Measurements from ENCODE around the gene SHE. TPM values are rescaled to one million over a fixed set of nuclear protein-coding genes. Genes with fewer than 3 reads are reported as not detected.

The SHE gene
- total RNA-seq, 1 experiment from 2014 or later: 0.02 TPM

DNA sequence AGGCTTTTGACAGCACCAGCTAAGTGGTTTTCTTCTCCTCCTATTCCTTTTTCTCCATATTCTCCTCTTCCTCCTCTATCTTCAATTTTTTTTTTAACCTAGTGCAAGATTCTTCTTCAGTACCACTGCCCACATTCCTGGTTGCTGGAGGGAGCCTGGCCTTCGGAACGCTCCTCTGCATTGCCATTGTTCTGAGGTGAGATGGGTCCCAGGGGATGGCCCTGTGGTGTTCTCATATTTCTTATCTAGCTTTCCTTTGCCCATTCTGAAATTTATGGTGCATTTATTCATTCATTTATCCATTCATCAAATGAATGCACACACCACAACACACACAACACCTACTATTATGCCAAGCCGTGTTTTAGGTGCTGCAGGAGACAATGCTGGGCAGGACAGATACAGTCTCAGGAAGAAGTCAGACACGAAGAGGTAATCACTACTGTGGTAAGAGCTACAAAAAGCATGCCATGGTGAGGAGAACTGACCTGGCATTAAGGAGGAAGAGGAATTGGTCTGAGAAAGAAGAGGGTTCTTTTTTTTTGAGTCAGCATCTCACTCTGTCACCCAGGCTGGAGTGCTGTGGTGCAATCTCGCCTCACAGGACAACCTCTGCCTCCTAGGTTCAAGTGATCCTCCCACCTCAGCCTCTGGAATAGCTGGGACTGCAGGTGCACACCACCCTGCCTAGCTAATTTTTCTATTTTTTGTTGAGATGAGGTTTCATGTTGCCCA is 47.7 kb downstream of the SHE start:
- Histone ChIP-seq H3K27me3 (0 out of 2 replicates have a peak, but pooled peaks cover 3% of the 10 kb centered on the region), H3K4me3 (no peak overlapping the region), H3K36me3 (no peaks in the 10 kb centered on the region), H3K27ac (no peak overlapping the region), H3K4me1 (peaks cover 4% of the 10 kb centered on the region; the same call in 1 of the 2 replicates), H3K9me3 (replicated peaks) (no peaks in the 10 kb centered on the region)
- no peak for DNase-seq

DNA sequence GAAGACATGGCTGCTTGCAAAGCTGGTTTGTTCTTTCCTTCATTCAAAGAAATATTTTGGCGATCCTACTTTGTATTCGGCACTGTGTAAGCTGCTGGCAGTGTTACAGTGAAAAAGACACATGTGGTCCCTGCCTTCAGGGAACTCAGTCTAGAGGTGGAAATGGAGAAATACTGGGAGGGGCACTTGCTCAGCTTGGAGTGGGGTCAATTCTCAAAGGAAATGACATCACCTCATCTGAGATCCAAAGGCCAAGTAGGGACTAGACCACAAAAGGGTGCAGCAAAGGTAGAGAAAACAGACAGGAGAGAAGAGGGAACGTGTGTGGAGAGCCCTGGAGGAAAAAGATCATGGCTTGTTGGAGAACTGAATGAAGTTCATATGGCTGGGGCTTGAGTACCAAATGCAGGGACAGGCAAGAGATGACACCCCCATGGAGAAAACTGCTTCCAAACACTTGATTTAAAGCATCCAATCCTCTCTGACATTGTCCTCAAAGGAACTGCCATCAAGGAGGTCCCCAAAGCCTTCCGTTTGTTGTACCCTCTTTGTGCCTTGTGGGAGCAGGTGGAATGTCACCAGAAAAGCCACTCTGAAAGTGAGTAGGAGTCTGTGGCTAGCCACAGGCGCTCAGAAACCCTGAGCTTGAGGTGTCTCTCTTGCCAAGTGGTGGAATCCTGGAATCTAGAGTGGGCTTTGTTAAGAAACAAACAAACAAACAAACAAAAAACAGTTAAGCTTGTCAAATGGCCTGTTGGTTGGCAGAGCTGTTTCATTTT is 48.4 kb downstream of the SHE start:
- Histone ChIP-seq H3K27ac (no peak overlapping the region), H3K27me3 (0 out of 2 replicates have a peak, but pooled peaks cover 3% of the 10 kb centered on the region), H3K4me3 (no peak overlapping the region), H3K36me3 (no peaks in the 10 kb centered on the region), H3K4me1 (peaks cover 4% of the 10 kb centered on the region; the same call in 1 of the 2 replicates), H3K9me3 (replicated peaks) (no peaks in the 10 kb centered on the region)
- DNase-seq: no peak

DNA sequence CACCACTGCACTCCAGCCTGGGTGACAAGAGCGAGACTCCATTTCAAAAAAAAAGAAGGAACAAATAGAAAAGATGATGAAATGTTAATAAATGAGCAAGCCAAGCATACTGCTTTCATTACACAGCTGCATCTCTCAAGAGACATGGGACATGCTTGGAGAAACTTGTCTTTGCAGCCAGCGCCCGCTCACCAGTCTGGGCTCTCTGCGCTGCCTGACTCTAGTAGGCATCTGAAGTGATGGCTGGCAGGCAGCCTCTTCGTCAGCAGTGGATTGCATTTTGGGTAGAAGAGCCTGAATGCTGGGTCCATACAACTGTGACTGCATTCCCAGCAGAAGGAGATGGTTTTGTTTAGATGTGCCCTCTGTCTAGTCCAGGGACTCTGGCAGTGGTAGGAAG is 49.1 kb downstream of the SHE start:
- Histone ChIP-seq H3K27me3 (0 out of 2 replicates have a peak, but pooled peaks cover 3% of the 10 kb centered on the region), H3K27ac (no peak overlapping the region), H3K4me1 (peaks cover 4% of the 10 kb centered on the region), H3K9me3 (replicated peaks) (no peaks in the 10 kb centered on the region), H3K4me3 (no peak overlapping the region), H3K36me3 (no peaks in the 10 kb centered on the region)
- DNase-seq: no peak

- Histone ChIP-seq H3K27ac (no peak overlapping the region), H3K9me3 (replicated peaks) (no peaks in the 10 kb centered on the region), H3K4me1 (peaks cover 29% of the 10 kb centered on the region), H3K36me3 (no peaks in the 10 kb centered on the region), H3K27me3 (0 out of 2 replicates have a peak, but pooled peaks cover 2% of the 10 kb centered on the region), H3K4me3 (no peak overlapping the region)
- peak; percentile 89 to 91 for DNase-seq
These were observed 53.8 kb downstream of the SHE start for GRCh38 chr1:154448331-154448811.

GRCh38 chr1:154446789-154447188 is 55.4 kb downstream of the SHE start:
- H3K27ac ChIP-seq: no peak overlapping the region
- H3K9me3 ChIP-seq (replicated peaks): no peaks in the 10 kb centered on the region

GRCh38 chr1:154446292-154446691 is 55.9 kb downstream of the SHE start:
- no peaks in the 10 kb centered on the region for H3K36me3 ChIP-seq
- no peak overlapping the region for H3K4me3 ChIP-seq
- H3K27ac ChIP-seq: no peak overlapping the region
- DNase-seq: peak in 1 of 2 experiments; percentile 27
- no peaks in the 10 kb centered on the region for H3K9me3 ChIP-seq (replicated peaks)
- peaks cover 37% of the 10 kb centered on the region for H3K4me1 ChIP-seq
- no peaks in the 10 kb centered on the region for H3K27me3 ChIP-seq

More at GRCh38 chr1:154446789-154447188, 55.4 kb downstream of the SHE start:
- H3K4me3 ChIP-seq: no peak overlapping the region
- H3K27me3 ChIP-seq: no peaks in the 10 kb centered on the region
- H3K36me3 ChIP-seq: no peaks in the 10 kb centered on the region
- H3K4me1 ChIP-seq: peaks cover 35% of the 10 kb centered on the region
- DNase-seq: no peak

DNA sequence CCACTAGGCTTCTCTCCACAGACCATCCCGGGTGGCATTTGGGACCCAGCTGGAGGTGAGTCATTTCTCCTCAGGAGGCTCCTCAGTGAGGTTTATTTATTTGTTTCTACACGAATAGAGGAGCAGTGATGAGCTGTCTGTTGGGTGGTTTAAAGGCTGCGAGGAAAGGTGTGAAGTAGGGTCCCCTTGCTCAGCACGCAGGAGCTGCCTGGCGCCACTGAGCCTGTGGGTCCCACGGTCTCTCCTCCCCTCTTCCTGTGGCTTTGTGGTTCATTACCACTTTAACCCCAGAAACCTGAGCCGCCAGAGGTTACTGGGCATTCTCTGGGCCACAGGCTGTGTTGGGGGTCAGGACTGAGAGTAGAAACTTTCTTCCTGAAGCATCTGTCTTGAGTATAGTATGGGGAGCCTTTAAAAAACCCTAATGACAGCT is 57.2 kb downstream of the SHE start:
- peaks cover 37% of the 10 kb centered on the region for H3K4me1 ChIP-seq
- no peaks in the 10 kb centered on the region for H3K27me3 ChIP-seq
- peak; percentile 64 to 70 for DNase-seq
- H3K4me3 ChIP-seq: no peak overlapping the region
- no peak overlapping the region for H3K27ac ChIP-seq
- no peaks in the 10 kb centered on the region for H3K36me3 ChIP-seq
- no peaks in the 10 kb centered on the region for H3K9me3 ChIP-seq (replicated peaks)

- Histone ChIP-seq H3K4me3 (no peak overlapping the region), H3K4me1 (peaks cover 37% of the 10 kb centered on the region), H3K9me3 (replicated peaks) (no peaks in the 10 kb centered on the region), H3K27ac (no peak overlapping the region), H3K36me3 (no peaks in the 10 kb centered on the region), H3K27me3 (no peaks in the 10 kb centered on the region)
- DNase-seq: no peak
These were observed 58.8 kb downstream of the SHE start for GRCh38 chr1:154443274-154444013.

- peaks cover 32% of the 10 kb centered on the region for H3K4me1 ChIP-seq
- no peaks in the 10 kb centered on the region for H3K27me3 ChIP-seq
- H3K9me3 ChIP-seq (replicated peaks): no peaks in the 10 kb centered on the region
- no peak overlapping the region for H3K27ac ChIP-seq
- H3K36me3 ChIP-seq: no peaks in the 10 kb centered on the region
- H3K4me3 ChIP-seq: no peak overlapping the region
- no peak for DNase-seq
These were observed 60.0 kb downstream of the SHE start for GRCh38 chr1:154442006-154442740.

DNA sequence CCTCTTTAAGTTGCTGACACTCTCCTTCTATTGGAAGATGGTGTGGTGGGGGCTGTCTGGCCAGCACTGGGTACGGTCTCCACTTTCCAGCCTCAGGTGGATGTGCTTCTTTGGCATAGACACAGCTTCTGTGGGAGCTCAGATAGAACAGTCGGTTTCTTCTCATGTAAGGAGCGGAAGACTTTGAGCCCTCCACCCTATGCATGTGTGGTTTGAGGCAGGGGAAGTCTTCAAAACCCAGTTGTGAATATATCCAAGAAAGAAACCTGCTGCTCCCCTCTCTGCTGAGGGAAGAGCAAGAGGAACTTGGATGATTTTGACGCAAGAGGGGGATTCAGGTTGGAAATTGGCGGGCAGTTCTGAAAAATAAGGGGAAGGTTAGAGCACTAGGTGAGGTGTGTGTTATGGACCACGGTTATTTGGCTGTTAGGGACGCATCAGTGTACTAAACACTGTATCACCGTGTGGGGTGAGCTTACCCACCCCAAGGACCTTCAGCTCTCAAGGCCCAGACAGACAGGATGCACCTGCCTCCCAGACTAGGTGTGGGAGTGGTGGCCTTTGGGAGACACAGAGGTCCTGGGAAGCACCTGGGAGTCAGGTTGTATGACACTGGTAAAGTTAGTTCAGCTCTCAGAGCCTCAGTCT is 60.8 kb downstream of the SHE start:
- no peaks in the 10 kb centered on the region for H3K27me3 ChIP-seq
- no peak for DNase-seq
- H3K9me3 ChIP-seq (replicated peaks): no peaks in the 10 kb centered on the region
- no peaks in the 10 kb centered on the region for H3K36me3 ChIP-seq
- H3K27ac ChIP-seq: no peak overlapping the region
- peaks cover 27% of the 10 kb centered on the region for H3K4me1 ChIP-seq
- no peak overlapping the region for H3K4me3 ChIP-seq

- Histone ChIP-seq H3K36me3 (no peaks in the 10 kb centered on the region), H3K4me3 (no peak overlapping the region), H3K9me3 (replicated peaks) (no peaks in the 10 kb centered on the region), H3K27me3 (no peaks in the 10 kb centered on the region), H3K27ac (no peak overlapping the region), H3K4me1 (peaks cover 19% of the 10 kb centered on the region)
- DNase-seq: no peak
These were observed 62.0 kb downstream of the SHE start for GRCh38 chr1:154440036-154440804.

DNA sequence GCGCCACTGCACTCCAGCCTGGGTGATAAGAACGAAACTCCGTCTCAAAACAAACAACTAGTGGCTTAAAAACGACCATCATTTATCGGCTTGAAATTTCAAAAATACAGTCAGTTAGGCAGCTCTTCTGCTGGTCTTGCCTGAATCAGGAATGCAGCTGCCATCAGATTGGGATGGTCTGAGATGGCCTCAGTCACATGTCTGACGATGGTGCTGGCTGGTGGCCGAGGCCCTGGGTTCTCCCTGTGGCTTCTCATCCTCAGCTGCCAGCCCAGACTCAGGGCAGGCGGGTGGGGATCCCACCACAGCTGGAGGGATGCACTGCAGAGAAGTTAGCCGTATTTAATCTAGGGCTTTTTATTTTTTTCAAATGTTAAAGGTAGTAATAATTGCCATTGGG is 65.8 kb downstream of the SHE start:
- Histone ChIP-seq H3K36me3 (no peaks in the 10 kb centered on the region), H3K27ac (no peak overlapping the region), H3K9me3 (replicated peaks) (no peaks in the 10 kb centered on the region), H3K4me1 (peaks cover 15% of the 10 kb centered on the region), H3K4me3 (no peak overlapping the region), H3K27me3 (no peaks in the 10 kb centered on the region)
- DNase-seq: peak; percentile 31 to 39

GRCh38 chr1:154435599-154436200 is 66.5 kb downstream of the SHE start:
- H3K27me3 ChIP-seq: no peaks in the 10 kb centered on the region
- no peaks in the 10 kb centered on the region for H3K9me3 ChIP-seq (replicated peaks)
- H3K36me3 ChIP-seq: no peaks in the 10 kb centered on the region
- no peak for DNase-seq
- peaks cover 22% of the 10 kb centered on the region for H3K4me1 ChIP-seq
- no peak overlapping the region for H3K4me3 ChIP-seq
- H3K27ac ChIP-seq: no peak overlapping the region
